D721Med (cell line): ENCODE data around the gene IL11RA.
A peak's percentile ranks its signal among the peaks of the same experiment; 100 is the strongest.

Experiments used
- DNase-seq: peaks from one replicate; pipeline ENCODE4 v3.0.0; 2011; ENCODE audit warnings: low spot score; ENCODE audit not compliant: insufficient read length
- FAIRE-seq: peaks from 2 replicates; lab custom pipeline; 2011; peaks lifted over from hg19 to GRCh38; lab: Jason Lieb, UNC
- CTCF ChIP-seq: IDR thresholded peaks from 2 replicates; pipeline ENCODE4 v1.5.1; 2012; ENCODE audit warnings: mild to moderate bottlenecking, control low read depth; ENCODE audit not compliant: insufficient read depth; ENCODE audit errors: missing control alignments

IL11RA gene

GRCh38 chr9:34691936-34692315 lies 39.9 kb downstream of the IL11RA start:
- no peak for TF ChIP-seq CTCF
- FAIRE-seq: no peak

GRCh38 chr9:34693560-34693959 lies 41.6 kb downstream of the IL11RA start:
- TF ChIP-seq CTCF: no peak
- FAIRE-seq: no peak
- DNase-seq: no peak

More at GRCh38 chr9:34691936-34692315, 39.9 kb downstream of the IL11RA start:
- no peak for DNase-seq

- DNase-seq: no peak
- no peak for FAIRE-seq
- TF ChIP-seq CTCF: no peak
Observed at GRCh38 chr9:34694811-34695210, 42.8 kb downstream of the IL11RA start.

GRCh38 chr9:34701023-34701768 lies 49.2 kb downstream of the IL11RA start:
- peak; percentile 74 for TF ChIP-seq CTCF
- DNase-seq (peak; percentile 63), FAIRE-seq (no peak)

- peak; percentile 83 for DNase-seq
- TF ChIP-seq CTCF: peak; percentile 95
- no peak for FAIRE-seq
Observed at GRCh38 chr9:34701769-34702736, 50.1 kb downstream of the IL11RA start.

- no peak for FAIRE-seq
- DNase-seq: no peak
- TF ChIP-seq CTCF: no peak
Observed at GRCh38 chr9:34707130-34707529, 55.1 kb downstream of the IL11RA start.
